WTC11 (cell line): ENCODE data around the gene EMILIN1. TPM values are rescaled to one million over a fixed set of nuclear protein-coding genes. Genes with fewer than 3 reads are reported as not detected.
"Not testable (repeated sequence)": the region's sequence is repeated elsewhere in the genome, so short reads cannot be mapped to it uniquely, and the experiment has no call there.

Source experiments
- ATAC-seq: fragments of 200-7000 bp; cut with Tn5 transposase; 2 replicates; pipeline ENCODE4 v1.10.0; 2021; ENCODE audit warnings: mild to moderate bottlenecking, moderate library complexity
- CTCF ChIA-PET: fragments of 300-600 bp; sonication (Branson Sonifier 250); formaldehyde crosslinking; loops from one replicate; lab custom pipeline; 2021; ENCODE audit warnings: antibody characterized with exemption; lab: Charles Lee
- POLR2A ChIA-PET: fragments of 350-600 bp; sonication (Branson Sonifier 250); formaldehyde crosslinking; loops from one replicate; lab custom pipeline; 2021; ENCODE audit warnings: antibody characterized with exemption; lab: Charles Lee
- DNase-seq: peaks from one replicate; pipeline ENCODE4 v3.0.0; 2021; ENCODE audit warnings: low spot score
- H3K27ac Mint-ChIP-seq: 2 replicates; pipeline ENCODE4 v1.8.0; 2021; ENCODE audit warnings: mixed read lengths
- H3K27me3 Mint-ChIP-seq: 2 replicates; pipeline ENCODE4 v1.8.0; 2021; ENCODE audit warnings: low read depth, mild to moderate bottlenecking, moderate library complexity, mixed read lengths
- H3K36me3 Mint-ChIP-seq: 2 replicates; pipeline ENCODE4 v1.8.0; 2021; ENCODE audit warnings: mixed read lengths
- H3K4me1 Mint-ChIP-seq: 2 replicates; pipeline ENCODE4 v1.8.0; 2022; ENCODE audit warnings: mixed read lengths
- H3K4me3 Mint-ChIP-seq: 2 replicates; pipeline ENCODE4 v1.8.0; 2021; ENCODE audit warnings: mild to moderate bottlenecking, moderate library complexity, mixed read lengths
- H3K9me3 Mint-ChIP-seq: 2 replicates; pipeline ENCODE4 v1.8.0; 2021; ENCODE audit warnings: mixed read lengths
- ATF1 ChIP-seq: sonication (generic); formaldehyde crosslinking; IDR thresholded peaks from 2 replicates; pipeline ENCODE4 v1.8.1; 2023; ENCODE audit warnings: mild to moderate bottlenecking, moderate library complexity, missing genetic modification reagents
- ETV6 ChIP-seq: sonication (generic); formaldehyde crosslinking; IDR thresholded peaks from 2 replicates; pipeline ENCODE4 v1.8.1; 2022; ENCODE audit warnings: mild to moderate bottlenecking, missing genetic modification reagents
- PRRX2 ChIP-seq: fragments of 250-450 bp; sonication (Bioruptor Pico); IDR thresholded peaks from 2 replicates; pipeline ENCODE4 v1.8.0; 2021; ENCODE audit warnings: mild to moderate bottlenecking
- ZNF263 ChIP-seq: sonication (generic); formaldehyde crosslinking; IDR thresholded peaks from 2 replicates; pipeline ENCODE4 v1.8.1; 2022; ENCODE audit warnings: low read depth, mild to moderate bottlenecking, moderate library complexity, missing genetic modification reagents
- ZNF396 ChIP-seq: fragments of 250-450 bp; sonication (Bioruptor Pico); IDR thresholded peaks from 2 replicates; pipeline ENCODE4 v1.8.0; 2021; ENCODE audit warnings: mild to moderate bottlenecking, moderate library complexity, borderline replicate concordance
- ZNF423 ChIP-seq: fragments of 250-450 bp; sonication (Bioruptor Pico); IDR thresholded peaks from 2 replicates; pipeline ENCODE4 v2.1.2; 2022; ENCODE audit warnings: mild to moderate bottlenecking, moderate library complexity
- total RNA-seq: library from RNA; stranded (reverse); gene quantifications from 3 replicates; pipeline ENCODE4 v1.2.3, GENCODE V29; 2021
- TF ChIP-seq, protein P1 (sequence below): sonication (generic); formaldehyde crosslinking; IDR thresholded peaks from 2 replicates; pipeline ENCODE4 v1.8.0; 2022; ENCODE audit warnings: mild to moderate bottlenecking, missing genetic modification reagents
- TF ChIP-seq, protein P2 (sequence below): sonication (generic); formaldehyde crosslinking; IDR thresholded peaks from 2 replicates; pipeline ENCODE4 v1.8.0; 2022; ENCODE audit warnings: missing genetic modification reagents
- TF ChIP-seq, protein P3 (sequence below): fragments of 200-600 bp; IDR thresholded peaks from 2 replicates; pipeline ENCODE4 v1.8.0; 2022; ENCODE audit warnings: antibody characterized with exemption
- TF ChIP-seq, protein P4 (sequence below): sonication (generic); formaldehyde crosslinking; conservative IDR thresholded peaks from 2 replicates; pipeline ENCODE4 v1.8.1; 2023; ENCODE audit warnings: mild to moderate bottlenecking, low read depth, missing genetic modification reagents, moderate library complexity
- TF ChIP-seq, protein P5 (sequence below): sonication (generic); formaldehyde crosslinking; IDR thresholded peaks from 2 replicates; pipeline ENCODE4 v1.8.0; 2023; ENCODE audit warnings: missing genetic modification reagents, mild to moderate bottlenecking, borderline replicate concordance
- TF ChIP-seq, protein P6 (sequence below): sonication (generic); formaldehyde crosslinking; IDR thresholded peaks from 2 replicates; pipeline ENCODE4 v1.8.0; 2023; ENCODE audit warnings: mild to moderate bottlenecking, missing genetic modification reagents
- TF ChIP-seq, protein P7 (sequence below): sonication (generic); formaldehyde crosslinking; IDR thresholded peaks from 2 replicates; pipeline ENCODE4 v1.8.0; 2022; ENCODE audit warnings: mild to moderate bottlenecking, missing genetic modification reagents

Gene EMILIN1
- total RNA-seq, 1 experiment from 2014 or later = 3.5 TPM

DNA sequence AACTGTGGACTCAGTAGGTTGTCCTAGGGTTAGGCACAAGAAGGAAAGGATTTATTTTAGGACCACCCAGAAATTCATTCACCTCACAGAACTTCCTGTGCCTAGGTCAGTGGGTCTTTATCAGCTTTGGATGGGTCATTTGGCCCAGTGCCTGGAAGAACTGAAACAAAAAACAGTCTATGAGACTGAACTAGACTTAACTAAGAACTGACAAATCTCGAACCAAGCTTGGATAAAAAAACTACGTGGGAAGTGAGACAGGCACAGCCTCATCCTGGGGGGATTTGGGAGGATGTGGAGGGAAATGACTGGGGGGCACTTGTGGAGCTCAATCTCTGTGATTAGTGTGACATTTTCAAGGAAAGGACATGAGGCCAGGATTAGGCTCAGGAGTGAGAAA lies 4.6 kb upstream of the EMILIN1 start (continued):
- TF ChIP-seq, protein P1, sequence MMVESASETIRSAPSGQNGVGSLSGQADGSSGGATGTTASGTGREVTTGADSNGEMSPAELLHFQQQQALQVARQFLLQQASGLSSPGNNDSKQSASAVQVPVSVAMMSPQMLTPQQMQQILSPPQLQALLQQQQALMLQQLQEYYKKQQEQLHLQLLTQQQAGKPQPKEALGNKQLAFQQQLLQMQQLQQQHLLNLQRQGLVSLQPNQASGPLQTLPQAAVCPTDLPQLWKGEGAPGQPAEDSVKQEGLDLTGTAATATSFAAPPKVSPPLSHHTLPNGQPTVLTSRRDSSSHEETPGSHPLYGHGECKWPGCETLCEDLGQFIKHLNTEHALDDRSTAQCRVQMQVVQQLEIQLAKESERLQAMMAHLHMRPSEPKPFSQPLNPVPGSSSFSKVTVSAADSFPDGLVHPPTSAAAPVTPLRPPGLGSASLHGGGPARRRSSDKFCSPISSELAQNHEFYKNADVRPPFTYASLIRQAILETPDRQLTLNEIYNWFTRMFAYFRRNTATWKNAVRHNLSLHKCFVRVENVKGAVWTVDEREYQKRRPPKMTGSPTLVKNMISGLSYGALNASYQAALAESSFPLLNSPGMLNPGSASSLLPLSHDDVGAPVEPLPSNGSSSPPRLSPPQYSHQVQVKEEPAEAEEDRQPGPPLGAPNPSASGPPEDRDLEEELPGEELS = no peak
- TF ChIP-seq ATF1 (CRISPR knock-in tag) (no peak), ZNF396 (no peak), ETV6 (CRISPR knock-in tag) (no peak), PRRX2 (CRISPR knock-in tag) (no peak)
- TF ChIP-seq, protein P2, sequence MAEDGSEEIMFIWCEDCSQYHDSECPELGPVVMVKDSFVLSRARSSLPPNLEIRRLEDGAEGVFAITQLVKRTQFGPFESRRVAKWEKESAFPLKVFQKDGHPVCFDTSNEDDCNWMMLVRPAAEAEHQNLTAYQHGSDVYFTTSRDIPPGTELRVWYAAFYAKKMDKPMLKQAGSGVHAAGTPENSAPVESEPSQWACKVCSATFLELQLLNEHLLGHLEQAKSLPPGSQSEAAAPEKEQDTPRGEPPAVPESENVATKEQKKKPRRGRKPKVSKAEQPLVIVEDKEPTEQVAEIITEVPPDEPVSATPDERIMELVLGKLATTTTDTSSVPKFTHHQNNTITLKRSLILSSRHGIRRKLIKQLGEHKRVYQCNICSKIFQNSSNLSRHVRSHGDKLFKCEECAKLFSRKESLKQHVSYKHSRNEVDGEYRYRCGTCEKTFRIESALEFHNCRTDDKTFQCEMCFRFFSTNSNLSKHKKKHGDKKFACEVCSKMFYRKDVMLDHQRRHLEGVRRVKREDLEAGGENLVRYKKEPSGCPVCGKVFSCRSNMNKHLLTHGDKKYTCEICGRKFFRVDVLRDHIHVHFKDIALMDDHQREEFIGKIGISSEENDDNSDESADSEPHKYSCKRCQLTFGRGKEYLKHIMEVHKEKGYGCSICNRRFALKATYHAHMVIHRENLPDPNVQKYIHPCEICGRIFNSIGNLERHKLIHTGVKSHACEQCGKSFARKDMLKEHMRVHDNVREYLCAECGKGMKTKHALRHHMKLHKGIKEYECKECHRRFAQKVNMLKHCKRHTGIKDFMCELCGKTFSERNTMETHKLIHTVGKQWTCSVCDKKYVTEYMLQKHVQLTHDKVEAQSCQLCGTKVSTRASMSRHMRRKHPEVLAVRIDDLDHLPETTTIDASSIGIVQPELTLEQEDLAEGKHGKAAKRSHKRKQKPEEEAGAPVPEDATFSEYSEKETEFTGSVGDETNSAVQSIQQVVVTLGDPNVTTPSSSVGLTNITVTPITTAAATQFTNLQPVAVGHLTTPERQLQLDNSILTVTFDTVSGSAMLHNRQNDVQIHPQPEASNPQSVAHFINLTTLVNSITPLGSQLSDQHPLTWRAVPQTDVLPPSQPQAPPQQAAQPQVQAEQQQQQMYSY (CRISPR knock-in tag) = no peak

DNA sequence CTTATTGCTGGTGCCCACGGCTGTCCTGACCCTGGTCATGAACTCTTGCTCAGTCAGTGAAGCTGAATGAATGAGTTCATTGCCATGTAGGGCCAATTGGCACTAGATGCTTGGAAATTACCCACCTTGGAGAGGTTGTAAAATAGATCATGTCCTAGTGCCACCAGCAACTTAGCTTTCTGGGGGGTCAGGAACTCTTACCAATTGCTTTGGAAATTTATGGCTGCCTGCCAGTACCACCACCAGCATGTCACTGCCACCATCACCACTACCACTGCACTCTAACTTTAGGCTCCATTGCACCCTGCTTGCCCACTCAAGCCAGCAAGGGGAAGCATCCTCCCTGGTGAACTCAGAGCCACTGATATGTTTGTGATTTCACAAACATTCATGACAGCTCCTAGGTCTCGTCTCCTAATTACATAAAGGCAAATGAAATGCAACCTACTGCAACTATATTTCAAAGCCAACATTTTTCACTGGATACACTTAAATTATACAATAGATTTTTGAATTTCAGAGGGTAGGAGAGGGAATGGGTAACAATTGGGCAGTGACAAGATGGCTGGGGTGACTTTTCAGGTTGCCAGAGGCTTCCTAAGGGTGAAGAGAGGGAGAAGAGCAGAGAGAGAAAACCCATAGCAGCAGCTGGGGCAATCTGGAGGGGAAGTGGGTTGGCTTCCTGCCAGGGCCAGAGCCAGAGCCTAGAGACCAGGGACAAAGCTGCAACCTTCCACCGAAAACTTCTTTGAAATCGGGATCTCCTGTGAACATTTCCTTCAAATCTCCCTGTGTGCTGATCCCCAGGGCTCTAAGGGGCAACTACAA lies 3.5 kb upstream of the EMILIN1 start:
- no peaks in the 10 kb centered on the region for H3K9me3 Mint-ChIP-seq
- H3K27me3 Mint-ChIP-seq = peaks cover 11% of the 10 kb centered on the region
- DNase-seq = no peak
- no peak for ATAC-seq
- H3K4me1 Mint-ChIP-seq = peaks cover 20% of the 10 kb centered on the region
- H3K4me3 Mint-ChIP-seq = no peak overlapping the region
- TF ChIP-seq ZNF263 (CRISPR knock-in tag) (no peak), ZNF423 (CRISPR knock-in tag) (no peak), ZNF396 (no peak)
- TF ChIP-seq, protein P3, sequence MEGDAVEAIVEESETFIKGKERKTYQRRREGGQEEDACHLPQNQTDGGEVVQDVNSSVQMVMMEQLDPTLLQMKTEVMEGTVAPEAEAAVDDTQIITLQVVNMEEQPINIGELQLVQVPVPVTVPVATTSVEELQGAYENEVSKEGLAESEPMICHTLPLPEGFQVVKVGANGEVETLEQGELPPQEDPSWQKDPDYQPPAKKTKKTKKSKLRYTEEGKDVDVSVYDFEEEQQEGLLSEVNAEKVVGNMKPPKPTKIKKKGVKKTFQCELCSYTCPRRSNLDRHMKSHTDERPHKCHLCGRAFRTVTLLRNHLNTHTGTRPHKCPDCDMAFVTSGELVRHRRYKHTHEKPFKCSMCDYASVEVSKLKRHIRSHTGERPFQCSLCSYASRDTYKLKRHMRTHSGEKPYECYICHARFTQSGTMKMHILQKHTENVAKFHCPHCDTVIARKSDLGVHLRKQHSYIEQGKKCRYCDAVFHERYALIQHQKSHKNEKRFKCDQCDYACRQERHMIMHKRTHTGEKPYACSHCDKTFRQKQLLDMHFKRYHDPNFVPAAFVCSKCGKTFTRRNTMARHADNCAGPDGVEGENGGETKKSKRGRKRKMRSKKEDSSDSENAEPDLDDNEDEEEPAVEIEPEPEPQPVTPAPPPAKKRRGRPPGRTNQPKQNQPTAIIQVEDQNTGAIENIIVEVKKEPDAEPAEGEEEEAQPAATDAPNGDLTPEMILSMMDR = no peak
- TF ChIP-seq, protein P4, sequence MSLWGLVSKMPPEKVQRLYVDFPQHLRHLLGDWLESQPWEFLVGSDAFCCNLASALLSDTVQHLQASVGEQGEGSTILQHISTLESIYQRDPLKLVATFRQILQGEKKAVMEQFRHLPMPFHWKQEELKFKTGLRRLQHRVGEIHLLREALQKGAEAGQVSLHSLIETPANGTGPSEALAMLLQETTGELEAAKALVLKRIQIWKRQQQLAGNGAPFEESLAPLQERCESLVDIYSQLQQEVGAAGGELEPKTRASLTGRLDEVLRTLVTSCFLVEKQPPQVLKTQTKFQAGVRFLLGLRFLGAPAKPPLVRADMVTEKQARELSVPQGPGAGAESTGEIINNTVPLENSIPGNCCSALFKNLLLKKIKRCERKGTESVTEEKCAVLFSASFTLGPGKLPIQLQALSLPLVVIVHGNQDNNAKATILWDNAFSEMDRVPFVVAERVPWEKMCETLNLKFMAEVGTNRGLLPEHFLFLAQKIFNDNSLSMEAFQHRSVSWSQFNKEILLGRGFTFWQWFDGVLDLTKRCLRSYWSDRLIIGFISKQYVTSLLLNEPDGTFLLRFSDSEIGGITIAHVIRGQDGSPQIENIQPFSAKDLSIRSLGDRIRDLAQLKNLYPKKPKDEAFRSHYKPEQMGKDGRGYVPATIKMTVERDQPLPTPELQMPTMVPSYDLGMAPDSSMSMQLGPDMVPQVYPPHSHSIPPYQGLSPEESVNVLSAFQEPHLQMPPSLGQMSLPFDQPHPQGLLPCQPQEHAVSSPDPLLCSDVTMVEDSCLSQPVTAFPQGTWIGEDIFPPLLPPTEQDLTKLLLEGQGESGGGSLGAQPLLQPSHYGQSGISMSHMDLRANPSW = no peak
- TF ChIP-seq, protein P5, sequence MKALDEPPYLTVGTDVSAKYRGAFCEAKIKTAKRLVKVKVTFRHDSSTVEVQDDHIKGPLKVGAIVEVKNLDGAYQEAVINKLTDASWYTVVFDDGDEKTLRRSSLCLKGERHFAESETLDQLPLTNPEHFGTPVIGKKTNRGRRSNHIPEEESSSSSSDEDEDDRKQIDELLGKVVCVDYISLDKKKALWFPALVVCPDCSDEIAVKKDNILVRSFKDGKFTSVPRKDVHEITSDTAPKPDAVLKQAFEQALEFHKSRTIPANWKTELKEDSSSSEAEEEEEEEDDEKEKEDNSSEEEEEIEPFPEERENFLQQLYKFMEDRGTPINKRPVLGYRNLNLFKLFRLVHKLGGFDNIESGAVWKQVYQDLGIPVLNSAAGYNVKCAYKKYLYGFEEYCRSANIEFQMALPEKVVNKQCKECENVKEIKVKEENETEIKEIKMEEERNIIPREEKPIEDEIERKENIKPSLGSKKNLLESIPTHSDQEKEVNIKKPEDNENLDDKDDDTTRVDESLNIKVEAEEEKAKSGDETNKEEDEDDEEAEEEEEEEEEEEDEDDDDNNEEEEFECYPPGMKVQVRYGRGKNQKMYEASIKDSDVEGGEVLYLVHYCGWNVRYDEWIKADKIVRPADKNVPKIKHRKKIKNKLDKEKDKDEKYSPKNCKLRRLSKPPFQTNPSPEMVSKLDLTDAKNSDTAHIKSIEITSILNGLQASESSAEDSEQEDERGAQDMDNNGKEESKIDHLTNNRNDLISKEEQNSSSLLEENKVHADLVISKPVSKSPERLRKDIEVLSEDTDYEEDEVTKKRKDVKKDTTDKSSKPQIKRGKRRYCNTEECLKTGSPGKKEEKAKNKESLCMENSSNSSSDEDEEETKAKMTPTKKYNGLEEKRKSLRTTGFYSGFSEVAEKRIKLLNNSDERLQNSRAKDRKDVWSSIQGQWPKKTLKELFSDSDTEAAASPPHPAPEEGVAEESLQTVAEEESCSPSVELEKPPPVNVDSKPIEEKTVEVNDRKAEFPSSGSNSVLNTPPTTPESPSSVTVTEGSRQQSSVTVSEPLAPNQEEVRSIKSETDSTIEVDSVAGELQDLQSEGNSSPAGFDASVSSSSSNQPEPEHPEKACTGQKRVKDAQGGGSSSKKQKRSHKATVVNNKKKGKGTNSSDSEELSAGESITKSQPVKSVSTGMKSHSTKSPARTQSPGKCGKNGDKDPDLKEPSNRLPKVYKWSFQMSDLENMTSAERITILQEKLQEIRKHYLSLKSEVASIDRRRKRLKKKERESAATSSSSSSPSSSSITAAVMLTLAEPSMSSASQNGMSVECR (CRISPR knock-in tag) = no peak
- TF ChIP-seq, protein P6, sequence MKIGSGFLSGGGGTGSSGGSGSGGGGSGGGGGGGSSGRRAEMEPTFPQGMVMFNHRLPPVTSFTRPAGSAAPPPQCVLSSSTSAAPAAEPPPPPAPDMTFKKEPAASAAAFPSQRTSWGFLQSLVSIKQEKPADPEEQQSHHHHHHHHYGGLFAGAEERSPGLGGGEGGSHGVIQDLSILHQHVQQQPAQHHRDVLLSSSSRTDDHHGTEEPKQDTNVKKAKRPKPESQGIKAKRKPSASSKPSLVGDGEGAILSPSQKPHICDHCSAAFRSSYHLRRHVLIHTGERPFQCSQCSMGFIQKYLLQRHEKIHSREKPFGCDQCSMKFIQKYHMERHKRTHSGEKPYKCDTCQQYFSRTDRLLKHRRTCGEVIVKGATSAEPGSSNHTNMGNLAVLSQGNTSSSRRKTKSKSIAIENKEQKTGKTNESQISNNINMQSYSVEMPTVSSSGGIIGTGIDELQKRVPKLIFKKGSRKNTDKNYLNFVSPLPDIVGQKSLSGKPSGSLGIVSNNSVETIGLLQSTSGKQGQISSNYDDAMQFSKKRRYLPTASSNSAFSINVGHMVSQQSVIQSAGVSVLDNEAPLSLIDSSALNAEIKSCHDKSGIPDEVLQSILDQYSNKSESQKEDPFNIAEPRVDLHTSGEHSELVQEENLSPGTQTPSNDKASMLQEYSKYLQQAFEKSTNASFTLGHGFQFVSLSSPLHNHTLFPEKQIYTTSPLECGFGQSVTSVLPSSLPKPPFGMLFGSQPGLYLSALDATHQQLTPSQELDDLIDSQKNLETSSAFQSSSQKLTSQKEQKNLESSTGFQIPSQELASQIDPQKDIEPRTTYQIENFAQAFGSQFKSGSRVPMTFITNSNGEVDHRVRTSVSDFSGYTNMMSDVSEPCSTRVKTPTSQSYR (CRISPR knock-in tag) = no peak
- TF ChIP-seq, protein P7, sequence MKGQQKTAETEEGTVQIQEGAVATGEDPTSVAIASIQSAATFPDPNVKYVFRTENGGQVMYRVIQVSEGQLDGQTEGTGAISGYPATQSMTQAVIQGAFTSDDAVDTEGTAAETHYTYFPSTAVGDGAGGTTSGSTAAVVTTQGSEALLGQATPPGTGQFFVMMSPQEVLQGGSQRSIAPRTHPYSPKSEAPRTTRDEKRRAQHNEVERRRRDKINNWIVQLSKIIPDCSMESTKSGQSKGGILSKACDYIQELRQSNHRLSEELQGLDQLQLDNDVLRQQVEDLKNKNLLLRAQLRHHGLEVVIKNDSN (CRISPR knock-in tag) = no peak
- peaks cover 1% of the 10 kb centered on the region; the same call in 1 of the 2 replicates for H3K36me3 Mint-ChIP-seq
- H3K27ac Mint-ChIP-seq = no peak overlapping the region
- POLR2A ChIA-PET = no interaction called here
- CTCF ChIA-PET = interaction anchor here (1.8 to 4.5 kb wide), 2 partner anchors 10 to 113 kb away, joined by 5 to 50 read pairs; partner anchors contain the start of gene KHK

DNA sequence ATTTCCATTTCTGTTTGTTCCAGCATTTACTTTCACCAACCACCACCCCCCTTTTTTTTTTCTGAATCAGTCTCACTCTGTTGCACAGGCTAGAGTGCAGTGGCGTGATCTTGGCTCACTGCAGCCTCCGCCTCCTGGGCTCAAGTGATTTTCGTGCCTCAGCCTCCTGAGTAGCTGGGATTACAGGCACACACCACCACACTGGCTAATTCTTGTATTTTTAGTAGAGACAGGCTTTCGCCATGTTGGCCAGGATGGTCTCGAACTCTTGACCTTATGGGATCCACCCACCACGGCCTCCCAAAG lies 2.9 kb upstream of the EMILIN1 start:
- CTCF ChIA-PET, H3K9me3 Mint-ChIP-seq, H3K36me3 Mint-ChIP-seq, DNase-seq, ATAC-seq, H3K27ac Mint-ChIP-seq, H3K4me3 Mint-ChIP-seq, POLR2A ChIA-PET: not testable (repeated sequence)
- H3K27me3 Mint-ChIP-seq = peaks cover 11% of the 10 kb centered on the region
- H3K4me1 Mint-ChIP-seq = peaks cover 20% of the 10 kb centered on the region
